ENCODE results near the gene RPL10L.

RPL10L gene

GRCh38 chr14:46651526-46652144 lies at the start of gene RPL10L:
TSS of gene RPL10L (minus strand) at chr14:46651781. CDS start at chr14:46651736, 45 bp downstream.
- DNase-seq: no peak

GRCh38 chr14:46691819-46692218 lies 40.2 kb upstream of the RPL10L start:
- no peak for DNase-seq

- DNase-seq: no peak
Observed at GRCh38 chr14:46686652-46687051, 35.1 kb upstream of the RPL10L start.

- DNase-seq: no peak
Observed at GRCh38 chr14:46672128-46672527, 20.5 kb upstream of the RPL10L start.

- DNase-seq: no peak
Observed at GRCh38 chr14:46663382-46663781, 11.8 kb upstream of the RPL10L start.

GRCh38 chr14:46661728-46662127 lies 10.1 kb upstream of the RPL10L start:
- no peak for DNase-seq

GRCh38 chr14:46653031-46653755 lies 1.6 kb upstream of the RPL10L start:
- no peak for DNase-seq

GRCh38 chr14:46646796-46647195 lies 4.8 kb downstream of the RPL10L start:
- no peak for DNase-seq

- no peak for DNase-seq
Observed at GRCh38 chr14:46626876-46627275, 24.7 kb downstream of the RPL10L start.

Measured in NCI-H69 (cell line).